Heart left ventricle (tissue), 16 donors: Measurements from ENCODE around the gene MRPL43. TPM values are rescaled to one million over a fixed set of nuclear protein-coding genes. Genes with fewer than 3 reads are reported as not detected.

Experiments
- ATAC-seq, 4 donors: fragments of 200-7000 bp; cut with Tn5 transposase; one replicate each; pipeline ENCODE4 v1.9.1; 2020 to 2022; ENCODE audit warnings: moderate library complexity in 4 of 4, mild to moderate bottlenecking in 3 of 4, moderate number of reproducible peaks in 1 of 4
- DNase-seq, 5 donors: peaks; one replicate each; pipeline ENCODE4 v3.0.0-alpha.2; 2020
- H3K27ac ChIP-seq, 12 donors: fragments of 200-600 bp; sonication (generic) in 4 of 12; one replicate each; pipeline versions ENCODE4 v1.5.0 to v1.8.0; 2016 to 2022; ENCODE audit warnings: mild to moderate bottlenecking in 2 of 12
- H3K27me3 ChIP-seq, 9 donors: fragments of 200-600 bp; sonication (generic) in 2 of 9; one replicate each; pipeline versions ENCODE4 v1.5.1 to v1.8.0; 2016 to 2022; ENCODE audit warnings: mild to moderate bottlenecking in 3 of 9
- H3K36me3 ChIP-seq, 9 donors: fragments of 200-600 bp; sonication (generic) in 2 of 9; one replicate each; pipeline versions ENCODE4 v1.5.0 to v1.8.0; 2018 to 2022; ENCODE audit warnings: mild to moderate bottlenecking in 2 of 9
- H3K4me1 ChIP-seq, 12 donors: fragments of 200-600 bp; sonication (generic) in 4 of 12; one replicate each; pipeline versions ENCODE4 v1.5.0 to v1.8.0; 2016 to 2022; ENCODE audit warnings: mild to moderate bottlenecking in 3 of 12
- H3K4me3 ChIP-seq, 12 donors: fragments of 200-600 bp; sonication (generic) in 4 of 12; one replicate each; pipeline versions ENCODE4 v1.5.0 to v1.8.0; 2017 to 2022; ENCODE audit warnings: mild to moderate bottlenecking in 9 of 12, moderate library complexity in 4 of 12
- H3K9me3 ChIP-seq, 12 donors: fragments of 200-600 bp; sonication (generic) in 4 of 12; one replicate each; pipeline versions ENCODE4 v1.5.0 to v1.8.0; 2016 to 2022; ENCODE audit warnings: mild to moderate bottlenecking in 1 of 12
- CTCF ChIP-seq, 12 donors: fragments of 200-600 bp; sonication (generic) in 4 of 12; IDR thresholded peaks; one replicate each; pipeline versions ENCODE4 v1.5.0 to v1.8.0; 2018 to 2022; ENCODE audit warnings: antibody characterized with exemption in 12 of 12, mild to moderate bottlenecking in 5 of 12
- POLR2A ChIP-seq, 2 donors: fragments of 450-650 bp; IDR thresholded peaks; one replicate each; pipeline ENCODE4 v1.6.1; 2017; ENCODE audit warnings: antibody characterized with exemption in 2 of 2, mild to moderate bottlenecking in 2 of 2, moderate library complexity in 2 of 2
- WGBS, 4 donors: extraction: QIAGEN DNeasy Blood & Tissue Kit in 2 of 4; methylation state at CpG; one replicate each; pipeline versions ENCODE4 v1.1.5 to v1.1.7; 2013 to 2018; 5-methylcytosine and 5-hydroxymethylcytosine counted together
- intact Hi-C, 10 donors: fragments of 100-400 bp; cut with DNase I; formaldehyde crosslinking; loops; one replicate each; pipeline versions ENCODE4 v1.11.1 to v1.14.2; 2022
- polyA plus RNA-seq, 2 donors: library from polyadenylated mRNA; stranded (reverse); fragments of 200-250 nt; gene quantifications; one replicate each; pipeline ENCODE4 v1.2.3, GENCODE V29; 2013
- total RNA-seq, 9 donors: library from RNA; depleted of rRNA in 2 of 9; stranded (reverse); fragments of >200 nt in 2 of 9; fragmentation: NEBNext Ultra II Directional in 3 of 9; extraction: Animal tissue kit (Norgen Biotek cat#: 25700) in 3 of 9; gene quantifications; one replicate each; pipeline versions ENCODE4 v1.1.0 to v1.2.4, GENCODE V29; 2016 to 2023
- donor health status: ischemic (EF 13 %, LVEDD 7.1; RV severe dilation, severe dysfunction).
- donor health status: healthy with polysubstance abuse.
- donor health status: DM: no; HTN: yes; CAD: no.
- donor health status: DM: no; HTN: no; CAD: no.
- donor health status: ischemic (EF 25% LVEDD 6.9; RV normal size, moderate dysfunction).
- donor health status: ischemic (EF 25% LVEDD 5.7; RV mildly dilated, moderate dysfunction).
- donor health status: healthy.
- donor health status: DM: yes; HTN: yes; CAD: no.
- donor health status: ischemic (EF 35%, LVEDD 5.7; RV mildly dilated, moderate dysfunction).
- donor health status: nonischemic (EF 11% LVEDD 7.7; RV severe dilation, severe dysfunction).
- donor health status: DM: yes; HTN: yes; CAD: no.
- donor health status: PGD.
- donor health status: ischemic (EF 29% LVEDD 5.4; RV normal size, mild dysfunction).
- donor health status: nonischemic (EF 23%, LVEDD 6.1; RV moderate dilation, normal function).

Gene MRPL43
- total and polyA plus RNA-seq, 11 donors: 44.8 to 113 (median 59.1) TPM

- no peak for ATAC-seq
- H3K27ac ChIP-seq: no peak overlapping the region
- no peaks in the 10 kb centered on the region for H3K4me1 ChIP-seq
- no peaks in the 10 kb centered on the region for H3K27me3 ChIP-seq
- H3K36me3 ChIP-seq: peaks cover 0 to 100% (median 100%) of the 10 kb centered on the region in 9 donors
- DNase-seq: no peak
- WGBS, 4 donors: 91 to 97% (median 94%) methylated on average over 3 of the region's 3 CpGs
- H3K9me3 ChIP-seq: no peaks in the 10 kb centered on the region
- H3K4me3 ChIP-seq: no peak overlapping the region
- TF ChIP-seq CTCF (IDR thresholded peaks at IDR 0.05) (no peak), POLR2A (IDR thresholded peaks at IDR 0.05) (no peak)
- intact Hi-C loops: no loop called here
These were observed 38.4 kb downstream of the MRPL43 start for GRCh38 chr10:100948916-100949315.

GRCh38 chr10:100945754-100946153 is 41.5 kb downstream of the MRPL43 start:
- ATAC-seq (no peak), DNase-seq (no peak)
- no peak for TF ChIP-seq POLR2A (IDR thresholded peaks at IDR 0.05)
- TF ChIP-seq CTCF (IDR thresholded peaks at IDR 0.05): no peak
- H3K9me3 ChIP-seq: no peaks in the 10 kb centered on the region
- H3K4me1 ChIP-seq: no peaks in the 10 kb centered on the region
- no peak overlapping the region for H3K4me3 ChIP-seq
- intact Hi-C loops: no loop called here
- peaks cover 0 to 100% (median 99%) of the 10 kb centered on the region in 9 donors for H3K36me3 ChIP-seq
- no peaks in the 10 kb centered on the region for H3K27me3 ChIP-seq
- no peak overlapping the region for H3K27ac ChIP-seq

- intact Hi-C loops: no loop called here
These were observed 43.8 kb downstream of the MRPL43 start for GRCh38 chr10:100943508-100943907.

GRCh38 chr10:100942229-100942628 is 45.1 kb downstream of the MRPL43 start:
- 97 to 98% (median 98%) methylated on average over 3 of the region's 3 CpGs for WGBS, 4 donors
- intact Hi-C loops: no loop called here
- Histone ChIP-seq H3K4me3 (no peak overlapping the region), H3K27me3 (no peaks in the 10 kb centered on the region), H3K9me3 (no peaks in the 10 kb centered on the region), H3K4me1 (no peaks in the 10 kb centered on the region), H3K27ac (no peak overlapping the region), H3K36me3 (peaks cover 0 to 99% (median 97%) of the 10 kb centered on the region in 9 donors)
- ATAC-seq: no peak
- DNase-seq: no peak
- no peak for TF ChIP-seq POLR2A (IDR thresholded peaks at IDR 0.05)
- no peak for TF ChIP-seq CTCF (IDR thresholded peaks at IDR 0.05)

More at GRCh38 chr10:100943508-100943907, 43.8 kb downstream of the MRPL43 start:
- ATAC-seq (no peak), DNase-seq (no peak)
- no peaks in the 10 kb centered on the region for H3K9me3 ChIP-seq
- H3K36me3 ChIP-seq: peaks cover 0 to 99% (median 97%) of the 10 kb centered on the region in 9 donors
- no peak overlapping the region for H3K27ac ChIP-seq
- no peak for TF ChIP-seq CTCF (IDR thresholded peaks at IDR 0.05)
- no peak overlapping the region for H3K4me3 ChIP-seq
- H3K4me1 ChIP-seq: no peaks in the 10 kb centered on the region
- H3K27me3 ChIP-seq: no peaks in the 10 kb centered on the region
